Activated CD4-positive, alpha-beta T cell treated with anti-CD3 and anti-CD28 coated beads, Interleukin-2, amount 50 U/mL, for 48 hours (primary cell): ENCODE results near the gene TSHZ2.

Source experiments
- DNase-seq, 2 experiments: peaks; one replicate each; pipeline ENCODE4 v3.0.0-alpha.2; 2020

TSHZ2 gene

GRCh38 chr20:53069132-53069531, 97.0 kb downstream of the TSHZ2 start:
- DNase-seq = no peak

GRCh38 chr20:53070224-53070623, 98.1 kb downstream of the TSHZ2 start:
- no peak for DNase-seq

- peak in 1 of 2 experiments; percentile 31 for DNase-seq
These were observed 98.7 kb downstream of the TSHZ2 start for GRCh38 chr20:53070706-53071392.

GRCh38 chr20:53071833-53072232, 99.7 kb downstream of the TSHZ2 start:
- DNase-seq = peak; percentile 43 to 51

- no peak for DNase-seq
These were observed 100.9 kb downstream of the TSHZ2 start for GRCh38 chr20:53072923-53073579.

GRCh38 chr20:53073636-53074415, 101.7 kb downstream of the TSHZ2 start:
- no peak for DNase-seq

GRCh38 chr20:53074811-53075314, 102.7 kb downstream of the TSHZ2 start:
- DNase-seq = no peak

GRCh38 chr20:53076668-53077067, 104.5 kb downstream of the TSHZ2 start:
- no peak for DNase-seq

- peak; percentile 38 to 48 for DNase-seq
These were observed 105.4 kb downstream of the TSHZ2 start for GRCh38 chr20:53077373-53078205.

GRCh38 chr20:53078761-53079160, 106.6 kb downstream of the TSHZ2 start:
- no peak for DNase-seq

- DNase-seq = no peak
These were observed 107.1 kb downstream of the TSHZ2 start for GRCh38 chr20:53079261-53079691.

GRCh38 chr20:53079828-53080686, 107.9 kb downstream of the TSHZ2 start:
- no peak for DNase-seq

GRCh38 chr20:53080687-53080962, 108.5 kb downstream of the TSHZ2 start:
- DNase-seq = no peak

- peak; percentile 43 to 54 for DNase-seq
These were observed 109.1 kb downstream of the TSHZ2 start for GRCh38 chr20:53080969-53081871.

- DNase-seq = no peak
These were observed 110.0 kb downstream of the TSHZ2 start for GRCh38 chr20:53081916-53082863.

GRCh38 chr20:53083411-53083810, 111.3 kb downstream of the TSHZ2 start:
- DNase-seq = no peak

- no peak for DNase-seq
These were observed 112.3 kb downstream of the TSHZ2 start for GRCh38 chr20:53084408-53084997.

GRCh38 chr20:53085720-53086119, 113.6 kb downstream of the TSHZ2 start:
- no peak for DNase-seq
